Embryonic facial prominence (tissue), 1 donor: ENCODE results near the gene DDX27.
"Not testable (repeated sequence)": the region's sequence is repeated elsewhere in the genome, so short reads cannot be mapped to it uniquely, and the experiment has no call there.

Source experiments
- DNase-seq: peaks from one replicate; pipeline ENCODE4 v3.0.0-alpha.2; 2016; ENCODE audit errors: extremely low spot score

DDX27 gene

DNA sequence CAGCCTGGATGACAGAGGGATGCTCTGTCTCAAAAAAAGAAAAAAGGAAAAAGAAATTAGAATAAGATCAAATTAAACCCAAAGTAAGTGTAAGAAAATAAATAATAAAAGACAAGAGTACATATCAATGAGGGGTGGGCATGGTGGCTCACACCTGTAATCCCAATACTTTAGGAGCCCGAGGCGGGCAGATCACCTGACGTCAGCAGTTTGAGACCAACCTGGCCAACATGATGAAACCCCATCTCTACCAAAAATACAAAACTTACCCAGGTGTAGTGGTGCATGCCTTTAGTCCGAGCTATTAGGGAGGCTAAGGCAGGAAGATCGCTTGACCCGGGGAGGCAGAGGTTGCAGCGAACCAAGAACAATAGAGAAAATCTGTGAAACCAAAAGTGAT lies 16.2 kb upstream of the DDX27 start:
- no peak for DNase-seq

DNA sequence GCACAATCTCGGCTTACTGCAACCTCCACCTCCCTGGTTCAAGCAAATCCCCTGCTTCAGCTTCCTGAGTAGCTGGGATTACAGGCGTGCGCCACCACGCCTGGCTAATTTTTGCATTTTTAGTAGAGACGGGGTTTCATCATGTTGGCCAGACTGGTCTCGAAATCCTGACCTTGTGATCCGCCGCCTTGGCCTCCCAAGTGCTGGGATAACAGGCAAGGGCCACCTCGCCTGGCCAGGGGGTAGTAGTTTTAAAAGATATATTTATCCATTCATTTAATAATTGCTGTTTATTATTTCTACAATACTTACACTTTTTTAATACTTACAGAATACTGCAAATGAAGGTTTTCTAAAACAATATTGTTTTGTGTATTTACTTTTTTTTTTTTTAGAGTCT lies 15.5 kb upstream of the DDX27 start:
- DNase-seq: no peak

DNA sequence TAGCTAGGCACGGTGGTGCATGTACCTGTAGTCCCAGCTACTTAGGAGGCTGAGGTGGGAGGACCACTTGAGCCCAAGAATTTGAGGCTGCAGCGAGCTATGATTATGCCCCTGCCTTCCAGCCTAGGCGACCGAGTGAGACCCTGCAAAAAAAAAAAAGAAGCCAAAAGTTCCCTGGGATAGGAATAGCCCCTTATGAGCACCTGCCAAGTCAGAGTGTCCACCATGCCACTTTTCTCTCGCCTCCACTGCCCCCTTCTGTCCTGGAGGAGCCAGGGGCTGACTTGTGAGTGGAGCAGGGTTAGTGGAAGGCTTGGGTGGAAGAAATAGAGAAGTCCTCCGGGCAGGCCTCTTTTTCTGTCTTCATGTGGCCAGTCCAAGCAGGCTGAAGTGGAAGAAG lies 12.1 kb upstream of the DDX27 start:
- DNase-seq: no peak

DNA sequence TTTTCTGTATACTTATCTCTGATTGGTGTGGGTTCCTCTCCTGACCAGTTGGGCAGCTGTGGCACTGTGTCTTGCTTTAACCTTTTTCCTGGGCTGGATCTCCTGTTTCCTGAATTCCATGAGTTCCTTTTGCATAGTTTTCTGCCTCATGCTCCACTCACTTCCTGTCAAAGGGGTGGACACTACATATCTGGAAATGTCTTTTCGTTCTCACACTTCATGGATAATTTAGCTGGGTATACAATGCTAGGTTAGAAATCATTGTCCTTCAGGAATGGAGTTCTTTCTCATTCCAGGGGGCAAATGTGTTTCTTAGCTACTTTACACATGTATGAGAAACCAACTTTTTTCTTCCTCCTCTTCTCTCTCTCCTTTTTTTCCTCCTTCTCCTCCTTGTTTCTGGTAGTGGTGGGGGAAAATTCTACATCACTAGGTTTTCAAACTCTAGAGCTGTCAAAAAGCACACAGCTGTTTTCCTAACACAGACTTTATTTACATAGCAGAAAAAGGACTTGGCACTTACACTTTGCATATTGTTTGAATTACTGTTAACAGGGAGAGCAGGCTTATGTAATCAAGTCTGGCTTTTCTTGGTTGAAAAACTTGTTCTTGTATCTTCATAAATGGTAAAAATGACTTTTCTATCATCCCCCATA lies 9.0 kb upstream of the DDX27 start:
- no peak for DNase-seq

DNA sequence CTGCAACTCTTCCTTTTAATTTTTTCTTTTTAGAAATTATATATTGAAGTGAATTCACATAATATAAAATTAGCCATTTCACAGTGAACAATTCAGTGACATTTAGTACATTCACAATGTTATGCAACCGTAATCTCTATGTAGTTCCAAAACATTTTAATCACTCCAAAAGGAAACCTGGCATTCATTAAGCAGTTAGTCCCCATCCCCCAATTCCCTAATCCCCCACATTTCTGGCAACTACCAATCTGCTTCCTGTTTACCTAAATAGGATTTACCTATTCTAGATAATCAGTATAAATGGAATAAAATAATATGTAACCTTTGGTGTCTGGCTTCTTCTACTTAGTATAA lies 8.5 kb upstream of the DDX27 start:
- no peak for DNase-seq

DNA sequence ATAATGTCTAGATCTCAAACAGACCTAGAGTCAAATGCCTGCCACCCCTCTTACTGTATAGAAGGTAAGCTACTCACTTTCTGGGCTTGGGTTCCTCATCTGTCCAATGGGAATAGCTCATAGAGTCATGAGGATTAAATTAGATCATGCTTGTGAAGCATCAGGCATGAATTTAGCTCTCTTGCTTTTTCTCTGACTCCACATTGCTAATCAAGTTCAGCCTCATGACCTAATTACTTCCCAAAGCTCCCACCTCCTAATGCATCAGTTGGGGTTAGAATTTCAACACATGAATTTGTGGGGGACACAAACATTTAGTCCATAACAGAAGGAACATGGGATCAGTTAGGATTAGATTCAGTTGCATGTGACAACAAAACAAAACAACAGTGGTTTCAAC lies 4.6 kb upstream of the DDX27 start:
- no peak for DNase-seq

DNA sequence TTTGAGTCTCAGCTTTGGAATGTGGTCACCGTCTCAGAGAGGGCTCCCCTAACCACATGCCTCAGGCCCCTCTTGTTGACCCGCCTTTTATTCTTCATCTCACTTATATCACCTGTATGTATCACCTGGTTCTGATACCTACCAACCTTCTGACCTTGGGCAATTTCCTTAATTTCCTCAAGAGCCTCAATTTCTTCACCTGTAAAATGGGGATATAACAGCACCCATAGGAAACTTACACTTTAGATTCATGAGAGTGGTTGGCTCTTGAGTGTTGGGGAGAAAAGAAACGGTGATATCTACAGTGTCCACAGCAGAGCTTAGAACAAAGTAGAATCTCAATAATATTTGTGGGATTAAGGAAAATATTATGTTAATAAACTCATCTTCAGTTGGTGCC lies 4.0 kb upstream of the DDX27 start:
- DNase-seq: no peak

DNA sequence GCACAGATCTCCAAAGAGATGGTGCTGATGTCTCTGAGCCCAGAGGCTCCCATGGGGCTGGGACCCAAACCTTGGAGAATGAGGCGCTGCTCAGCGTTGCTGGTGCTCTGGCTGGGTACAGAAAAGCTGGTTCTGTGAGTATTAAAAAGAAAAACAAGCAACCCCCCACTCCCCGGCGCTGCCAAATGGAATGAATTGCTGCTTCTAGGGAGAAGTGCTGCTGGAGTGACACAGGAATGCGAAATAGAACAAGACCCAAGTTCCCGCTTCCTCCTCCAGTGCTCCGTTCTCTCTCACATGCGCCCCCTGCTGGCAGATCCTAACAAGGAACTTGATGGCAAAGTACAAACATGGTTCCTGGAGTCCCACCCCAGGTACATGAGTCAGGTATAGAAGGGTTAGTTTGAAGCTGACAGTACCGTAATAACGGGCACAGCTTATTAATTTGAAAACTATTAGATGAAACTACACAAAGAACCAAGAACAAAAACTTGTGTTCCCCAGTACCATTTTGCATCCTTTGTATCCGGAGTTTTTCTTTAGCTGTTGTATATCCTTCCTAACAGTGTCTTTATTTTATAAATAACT lies 2.1 kb upstream of the DDX27 start:
- DNase-seq: peak; percentile 89

DNA sequence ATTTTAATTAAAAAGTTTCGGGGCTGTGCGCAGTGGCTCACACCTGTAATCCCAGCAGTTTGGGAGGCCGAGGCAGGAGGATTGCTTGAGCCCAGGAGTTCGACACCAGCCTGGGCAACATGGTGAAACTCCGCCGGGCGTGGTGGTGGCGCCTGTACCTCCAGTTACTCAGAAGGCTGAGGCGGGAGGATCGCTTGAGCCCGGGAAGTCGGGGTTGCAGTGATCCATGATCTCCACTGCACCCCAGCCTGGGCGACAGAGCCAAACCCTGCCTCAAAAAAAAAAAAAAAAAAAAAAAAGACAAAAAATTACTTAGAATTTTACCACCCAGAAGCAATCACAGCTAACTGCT lies 501 bp upstream of the DDX27 start:
- not testable (repeated sequence) for DNase-seq

DNA sequence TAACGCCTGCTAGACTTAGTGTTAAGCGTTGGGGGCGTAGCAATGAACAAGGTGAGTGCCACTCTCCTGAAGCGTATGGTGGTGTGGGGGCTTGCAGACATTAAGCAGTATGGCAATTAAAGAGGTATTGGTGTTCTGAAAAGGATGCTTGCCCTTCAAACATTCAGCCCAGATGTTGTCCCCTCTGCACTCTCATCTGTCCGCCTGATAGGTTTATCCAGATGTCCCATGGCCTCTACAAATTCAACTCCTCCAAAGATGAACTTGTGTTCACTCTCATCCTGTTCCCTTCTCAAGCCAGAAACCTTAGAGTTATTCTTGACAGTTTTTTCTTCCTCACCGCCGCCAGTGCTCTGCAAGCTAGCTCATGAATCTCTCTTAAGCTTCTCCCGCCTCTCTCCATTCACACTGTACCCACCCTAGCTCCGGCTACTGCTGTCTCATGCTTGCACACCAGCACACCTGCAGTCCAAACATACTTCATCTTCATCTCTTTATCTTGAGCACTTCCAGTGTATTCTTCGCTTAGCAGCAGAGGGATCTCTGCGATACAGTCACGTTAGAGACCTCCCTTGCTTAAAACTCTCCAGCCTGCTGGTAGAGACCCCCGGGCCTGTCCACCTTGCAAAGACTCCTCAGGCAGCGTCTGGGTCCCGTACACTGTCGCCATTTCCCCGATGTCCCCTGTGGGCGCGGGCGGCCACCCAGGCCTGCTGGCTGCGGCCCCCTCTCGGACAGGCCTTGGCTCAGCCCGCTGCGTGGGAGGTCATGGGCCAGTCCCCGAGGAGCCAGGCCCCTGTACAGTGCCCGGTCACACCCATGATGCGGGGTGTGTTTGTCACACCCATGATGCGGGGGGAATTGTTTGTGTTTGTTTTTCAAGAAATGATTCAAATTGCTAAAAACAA lies 962 bp downstream of the DDX27 start:
- DNase-seq: no peak

DNA sequence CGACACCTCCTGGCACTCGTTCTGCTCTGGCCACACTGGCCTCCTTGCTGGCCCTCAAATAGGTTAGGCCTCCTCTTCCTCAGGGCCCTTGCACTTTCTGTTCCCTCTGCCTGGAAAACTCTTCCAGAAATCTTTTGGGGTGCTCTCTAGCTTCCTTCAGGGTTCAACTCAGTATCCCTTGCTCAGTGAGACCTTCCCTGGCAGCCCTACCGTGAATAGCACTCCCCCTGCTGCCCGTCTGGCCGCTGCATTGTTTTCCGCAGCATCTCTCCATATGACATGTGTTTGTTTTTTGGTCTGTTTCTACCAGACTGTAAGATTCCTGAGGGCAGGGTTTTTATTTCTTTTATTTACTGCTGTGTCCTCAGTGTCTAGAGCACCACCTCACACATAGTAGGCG lies 6.7 kb downstream of the DDX27 start:
- no peak for DNase-seq

DNA sequence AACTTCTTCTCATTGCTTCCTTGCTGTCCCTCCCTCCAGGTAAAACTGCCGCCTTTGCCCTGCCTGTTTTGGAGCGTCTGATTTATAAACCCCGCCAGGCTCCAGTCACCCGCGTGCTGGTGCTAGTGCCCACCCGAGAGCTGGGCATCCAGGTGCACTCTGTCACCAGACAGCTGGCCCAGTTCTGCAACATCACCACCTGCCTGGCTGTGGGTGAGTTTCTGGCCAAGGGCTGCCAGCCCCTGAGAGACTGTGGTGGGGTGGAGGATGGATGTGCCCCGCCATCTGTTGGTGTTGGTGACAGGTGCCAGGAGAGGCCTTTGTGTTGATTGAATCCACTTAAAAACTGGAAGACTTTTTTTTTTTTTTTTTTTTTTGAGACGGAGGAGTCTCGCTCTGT lies 9.5 kb downstream of the DDX27 start:
- DNase-seq: no peak

DNA sequence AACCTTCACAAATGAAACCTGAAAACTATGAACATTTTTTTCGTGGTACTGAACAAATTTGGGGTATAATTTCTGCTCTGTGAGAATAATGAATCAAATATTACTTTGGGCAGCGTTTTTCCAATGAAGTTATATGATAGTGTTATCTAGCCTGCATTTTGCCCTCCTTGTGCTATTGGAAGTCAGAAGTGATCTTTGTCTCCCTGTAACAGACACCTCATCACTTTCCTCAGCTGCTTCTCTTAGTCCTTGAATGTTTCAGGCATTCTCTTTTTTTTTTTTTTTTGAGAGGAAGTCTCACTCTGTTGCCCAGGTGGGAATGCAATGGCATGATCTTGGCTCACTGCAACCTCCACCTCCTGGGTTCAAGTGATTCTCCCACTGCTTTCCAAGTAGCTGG lies 10.2 kb downstream of the DDX27 start:
- no peak for DNase-seq

DNA sequence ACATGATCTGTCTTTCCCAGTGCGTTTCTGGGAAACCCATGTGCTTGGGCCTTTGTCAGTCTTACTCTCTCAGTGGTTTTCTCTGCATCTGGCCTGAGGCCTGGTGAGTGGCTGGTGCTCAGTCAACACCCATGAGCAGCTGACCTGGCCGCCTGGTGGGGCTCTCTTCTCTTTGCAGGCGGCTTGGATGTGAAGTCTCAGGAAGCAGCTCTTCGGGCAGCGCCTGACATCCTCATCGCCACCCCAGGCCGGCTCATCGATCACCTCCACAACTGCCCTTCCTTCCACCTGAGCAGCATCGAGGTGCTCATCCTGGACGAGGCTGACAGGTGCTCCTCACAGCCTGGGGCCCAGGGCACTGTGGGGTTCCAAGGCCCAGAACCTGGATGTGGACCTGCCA lies 10.8 kb downstream of the DDX27 start:
- DNase-seq: no peak

DNA sequence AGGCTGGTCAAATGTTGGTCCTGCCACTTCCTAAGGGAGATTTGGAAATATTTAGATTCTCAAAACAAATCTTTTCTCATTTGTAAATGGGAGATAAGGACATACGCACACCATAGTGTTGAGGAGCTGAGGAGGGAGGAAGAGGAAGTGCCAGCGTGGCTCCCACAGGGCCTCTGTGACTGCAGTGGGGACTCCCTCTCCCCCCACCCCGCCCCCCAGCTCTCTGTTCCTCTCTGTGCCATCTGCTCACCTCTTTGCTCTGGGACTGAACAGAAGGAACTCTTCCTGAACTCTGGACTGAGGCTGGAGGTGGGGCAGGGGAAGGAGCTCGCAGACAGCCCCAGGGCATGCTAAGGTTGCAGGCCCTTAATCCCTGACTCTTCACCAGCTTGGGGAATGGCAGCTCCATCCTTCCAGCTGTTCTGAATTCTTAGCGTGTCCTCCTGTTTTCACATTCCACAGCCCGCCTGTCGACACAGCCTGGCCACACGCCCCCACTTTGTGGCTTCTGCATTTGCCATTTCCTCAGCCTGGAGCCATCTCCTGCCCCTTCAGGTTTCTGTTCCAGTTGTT lies 11.4 kb downstream of the DDX27 start:
- DNase-seq: no peak

DNA sequence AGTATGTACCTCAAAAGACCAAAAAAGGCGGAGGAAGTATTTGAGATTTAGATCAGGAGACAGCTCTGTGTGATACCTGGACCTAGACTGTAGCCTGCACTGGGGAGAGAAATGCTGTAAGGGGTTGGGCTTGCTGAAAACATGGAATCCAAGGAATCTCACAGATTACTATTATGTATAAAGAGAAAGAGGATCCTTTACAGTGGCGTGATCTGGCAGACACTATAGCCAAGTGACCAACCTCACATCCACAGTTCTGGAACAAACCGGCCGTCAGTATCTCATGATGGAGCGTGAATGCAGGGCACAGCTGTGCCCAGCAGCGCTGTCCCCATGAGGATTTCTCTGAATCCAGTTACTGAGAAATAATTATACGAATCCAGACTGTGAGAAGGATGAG lies 12.3 kb downstream of the DDX27 start:
- DNase-seq: no peak

DNA sequence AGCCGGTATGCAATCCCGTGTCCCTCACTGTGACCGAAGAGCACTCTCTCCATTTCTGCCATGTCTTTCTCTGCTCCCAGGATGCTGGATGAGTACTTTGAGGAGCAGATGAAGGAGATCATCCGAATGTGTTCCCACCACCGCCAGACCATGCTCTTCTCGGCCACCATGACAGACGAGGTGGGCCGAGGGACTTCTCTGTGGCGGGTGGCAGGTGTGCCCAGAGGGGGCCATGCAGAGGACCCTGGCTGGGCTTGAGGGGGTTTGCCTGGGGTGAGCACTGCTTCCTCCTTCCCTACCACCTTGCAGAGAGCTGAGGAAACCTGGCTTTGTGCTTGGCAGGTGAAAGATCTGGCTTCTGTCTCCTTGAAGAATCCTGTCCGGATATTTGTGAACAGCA lies 14.0 kb downstream of the DDX27 start:
- no peak for DNase-seq

DNA sequence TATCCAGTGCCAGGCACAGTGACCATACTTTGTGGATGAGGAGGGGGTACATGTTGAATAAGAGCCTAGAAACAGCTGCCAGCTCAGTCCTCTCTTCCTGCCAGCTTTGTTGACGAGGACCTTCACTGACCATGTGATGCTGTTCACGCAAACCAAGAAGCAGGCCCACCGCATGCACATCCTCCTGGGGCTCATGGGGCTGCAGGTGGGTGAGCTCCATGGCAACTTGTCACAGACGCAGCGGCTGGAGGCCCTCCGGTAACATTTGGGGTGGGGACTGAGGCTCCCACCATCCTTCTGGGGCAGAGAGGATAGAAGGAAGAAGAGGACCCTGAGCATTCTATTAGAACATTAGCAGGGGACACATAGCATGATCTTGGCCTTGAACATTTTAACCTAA lies 15.6 kb downstream of the DDX27 start:
- DNase-seq: no peak

DNA sequence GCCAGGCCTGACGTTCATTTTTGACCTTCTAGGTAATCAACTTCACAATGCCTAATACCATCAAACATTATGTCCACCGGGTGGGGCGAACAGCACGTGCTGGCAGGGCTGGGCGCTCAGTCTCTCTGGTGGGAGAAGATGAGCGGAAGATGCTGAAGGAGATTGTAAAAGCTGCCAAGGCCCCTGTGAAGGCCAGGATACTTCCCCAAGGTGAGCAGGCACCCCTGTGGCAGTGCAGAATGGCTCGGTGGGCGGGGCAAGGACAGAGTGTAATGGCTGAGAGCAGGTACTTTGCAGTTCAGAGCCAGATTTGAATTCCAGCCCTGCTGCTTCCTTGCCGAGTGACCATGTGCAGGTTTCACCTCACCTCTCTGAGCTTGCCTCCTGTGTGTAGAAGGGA lies 17.1 kb downstream of the DDX27 start:
- DNase-seq: no peak

DNA sequence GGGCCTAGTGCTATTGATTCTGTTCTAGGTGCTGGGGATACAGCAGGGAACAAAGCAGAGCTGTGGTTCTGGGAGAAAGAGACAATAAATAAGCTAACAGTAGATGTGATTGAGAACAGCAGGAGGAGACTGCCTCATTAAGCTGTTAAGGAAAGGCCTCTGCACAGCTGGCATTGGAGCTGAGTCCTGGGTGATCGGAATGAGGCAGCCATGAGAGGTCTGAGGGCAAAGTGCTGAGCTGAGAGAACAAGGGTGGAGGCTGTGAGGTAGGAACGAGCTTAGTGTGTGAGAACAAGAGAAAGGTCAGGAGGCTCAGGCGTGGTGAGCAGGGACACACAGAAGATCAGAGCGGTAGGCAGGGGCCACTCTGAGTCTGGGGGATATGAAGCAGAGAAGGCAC lies 18.3 kb downstream of the DDX27 start:
- DNase-seq: no peak

DNA sequence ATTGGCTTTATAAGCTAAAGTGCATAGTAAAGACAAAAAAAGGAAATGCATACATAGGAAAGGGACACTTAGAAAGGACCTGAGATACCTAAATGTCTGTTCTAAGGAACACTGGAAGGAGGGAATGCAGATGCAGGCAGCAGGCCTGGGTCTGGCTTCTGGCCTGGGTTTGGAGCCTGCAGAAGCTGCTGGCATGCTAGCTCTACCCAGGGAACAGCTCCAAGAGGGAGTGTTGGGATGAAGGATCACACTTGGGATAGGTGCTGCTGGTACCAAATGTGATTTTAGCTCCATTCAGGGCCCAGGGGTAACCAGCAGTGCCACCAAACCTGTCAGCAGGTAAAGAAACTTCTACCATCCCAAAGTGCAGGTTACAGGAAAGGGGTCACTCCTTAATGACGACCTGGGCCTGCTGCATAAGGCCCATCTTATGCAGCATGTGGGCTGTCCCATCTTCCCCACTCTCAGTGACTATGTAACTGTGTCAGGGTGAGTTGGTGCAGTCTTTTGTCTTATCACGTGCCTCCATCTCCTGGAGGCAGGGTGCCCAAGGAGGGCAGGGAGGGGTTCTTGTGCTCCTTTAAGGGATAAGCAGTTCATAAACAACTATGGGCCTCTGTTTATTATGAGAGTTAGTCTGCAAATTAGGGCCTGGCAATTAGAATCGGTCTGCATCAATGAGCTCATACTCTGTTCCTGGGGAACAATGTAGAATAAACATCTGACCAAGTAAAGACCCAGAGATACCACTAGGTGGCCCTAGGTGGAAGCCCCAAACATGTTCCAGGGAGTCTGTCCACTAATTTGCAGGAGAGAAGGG lies 26.9 kb downstream of the DDX27 start:
- DNase-seq: no peak

DNA sequence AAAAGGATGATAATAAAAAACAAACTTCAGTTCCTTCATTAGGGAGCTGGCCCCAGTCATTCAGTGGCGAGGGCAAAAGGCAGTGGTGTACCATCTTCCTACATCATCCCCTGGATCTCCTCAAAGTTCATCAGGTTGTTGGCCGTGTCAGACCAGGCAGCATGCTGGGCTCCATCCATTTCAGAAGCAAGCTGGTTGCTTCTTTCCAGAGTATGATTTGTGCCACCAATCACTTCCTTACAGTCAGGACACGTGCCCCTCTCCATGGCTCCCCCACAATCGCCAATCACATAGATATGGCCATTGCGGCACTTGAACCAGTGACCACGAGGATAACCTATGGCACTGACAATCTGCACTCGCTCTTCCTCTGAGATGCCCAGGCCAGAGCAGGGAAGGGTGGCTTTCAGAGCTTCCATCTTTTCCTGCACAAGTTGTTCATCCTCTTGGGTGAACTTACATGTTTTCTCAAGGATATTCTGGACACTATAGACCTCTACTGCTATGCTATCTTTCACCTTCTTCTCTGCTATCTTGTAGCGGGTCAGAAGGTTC lies 28.0 kb downstream of the DDX27 start:
- DNase-seq: no peak
